Measurements from ENCODE around the gene DDX27. TPM values are rescaled to one million over a fixed set of nuclear protein-coding genes. Genes with fewer than 3 reads are reported as not detected.

The DDX27 gene
- total and polyA plus RNA-seq, 2 of the 13 experiments (the other 11 are each of a cell fraction or from before 2014, with no cell fraction given) = 42.6 to 72.8 TPM

DNA sequence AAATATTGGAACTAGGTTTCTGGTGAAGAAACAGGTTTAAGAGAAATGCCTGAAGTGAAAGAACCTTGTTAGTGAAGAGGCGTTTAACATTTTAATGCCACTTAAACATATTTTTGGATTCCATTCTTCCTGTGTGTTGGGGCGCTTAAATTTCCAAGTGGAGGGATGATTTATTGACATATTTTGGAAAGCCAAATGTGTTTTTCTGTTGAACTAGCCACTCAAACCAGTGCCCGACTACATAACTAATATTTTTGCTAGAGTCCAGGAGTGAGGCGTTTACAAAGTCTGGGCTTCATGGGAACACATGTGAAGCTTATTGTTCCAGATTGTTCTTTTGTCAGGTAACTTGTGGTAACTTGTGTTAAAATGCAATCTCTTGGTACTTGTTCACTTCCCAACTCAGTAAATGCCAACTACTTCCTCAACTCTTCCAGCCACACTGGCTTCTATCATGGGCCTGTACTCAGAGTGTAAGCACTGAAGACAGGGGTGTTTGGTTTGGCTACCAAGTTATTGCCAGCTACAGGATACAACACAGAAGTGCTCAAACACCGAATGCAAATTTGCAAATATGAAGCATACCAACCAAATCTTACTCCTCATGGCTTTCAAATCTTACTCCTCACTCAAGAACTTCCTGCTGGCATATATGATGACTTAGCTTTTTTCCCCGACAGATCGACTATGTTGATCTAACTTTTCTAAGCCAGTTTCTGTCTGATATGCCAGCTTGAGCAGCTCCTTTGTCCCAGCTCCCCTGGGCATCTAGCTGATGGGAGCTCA lies 60.7 kb downstream of the DDX27 start (continued):
- peak; percentile 31; the same call in 1 of the 2 replicates for TF ChIP-seq ZNF567 (CRISPR knock-in tag; IDR thresholded peaks at IDR 0.05; ENCODE audit: borderline replicate concordance)
- TF ChIP-seq TEAD3 (CRISPR knock-in tag; optimal IDR thresholded peaks at IDR 0.05; ENCODE audit: borderline replicate concordance) = peak; percentile 63
- peak; percentile 29; the same call in 1 of the 2 replicates for TF ChIP-seq ZBTB7B (CRISPR knock-in tag; IDR thresholded peaks at IDR 0.05)
- no peak for TF ChIP-seq GZF1 (CRISPR knock-in tag; IDR thresholded peaks at IDR 0.05)
- TF ChIP-seq CHD4 (IDR thresholded peaks at IDR 0.05; ENCODE audit: borderline replicate concordance, low read length) = no peak
- TF ChIP-seq ZBTB21 (CRISPR knock-in tag; IDR thresholded peaks at IDR 0.05) = 0 out of 2 replicates have a peak, but pooled peaks have one; percentile 31
- 0 out of 2 replicates have a peak, but pooled peaks have one; percentile 9 for TF ChIP-seq ZBED4 (CRISPR knock-in tag; IDR thresholded peaks at IDR 0.05; ENCODE audit: borderline replicate concordance)
- TF ChIP-seq RFX1 (IDR thresholded peaks at IDR 0.05) = no peak; the same call in 1 of the 2 replicates
- TF ChIP-seq SIN3A (IDR thresholded peaks at IDR 0.05; ENCODE audit: borderline replicate concordance, low read depth, low read length) = 0 out of 2 replicates have a peak, but pooled peaks have one; percentile 60
- 0 out of 2 replicates have a peak, but pooled peaks have one; percentile 8 for TF ChIP-seq ATF1 (CRISPR knock-in tag; IDR thresholded peaks at IDR 0.05)
- no peak for TF ChIP-seq ZNF292 (CRISPR knock-in tag; IDR thresholded peaks at IDR 0.05; ENCODE audit: borderline replicate concordance, low read depth)
- TF ChIP-seq PAF1 (CRISPR knock-in tag; IDR thresholded peaks at IDR 0.05) = 0 out of 2 replicates have a peak, but pooled peaks have one; percentile 48
- TF ChIP-seq MAFF (IDR thresholded peaks at IDR 0.05; ENCODE audit: low read depth, low read length) = peak; percentile 98
- peak; percentile 43; the same call in 1 of the 2 replicates for TF ChIP-seq POLR2AphosphoS5 (IDR thresholded peaks at IDR 0.05; ENCODE audit: low read depth, low read length)
- TF ChIP-seq, protein P1, sequence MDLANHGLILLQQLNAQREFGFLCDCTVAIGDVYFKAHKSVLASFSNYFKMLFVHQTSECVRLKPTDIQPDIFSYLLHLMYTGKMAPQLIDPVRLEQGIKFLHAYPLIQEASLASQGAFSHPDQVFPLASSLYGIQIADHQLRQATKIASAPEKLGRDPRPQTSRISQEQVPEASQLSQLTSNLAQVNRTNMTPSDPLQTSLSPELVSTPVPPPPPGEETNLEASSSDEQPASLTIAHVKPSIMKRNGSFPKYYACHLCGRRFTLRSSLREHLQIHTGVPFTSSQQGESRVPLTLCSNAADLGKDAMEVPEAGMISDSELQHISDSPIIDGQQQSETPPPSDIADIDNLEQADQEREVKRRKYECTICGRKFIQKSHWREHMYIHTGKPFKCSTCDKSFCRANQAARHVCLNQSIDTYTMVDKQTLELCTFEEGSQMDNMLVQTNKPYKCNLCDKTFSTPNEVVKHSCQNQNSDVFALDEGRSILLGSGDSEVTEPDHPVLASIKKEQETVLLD (CRISPR knock-in tag; IDR thresholded peaks at IDR 0.05; ENCODE audit: low read depth) = no peak
- TF ChIP-seq ZNF260 (CRISPR knock-in tag; IDR thresholded peaks at IDR 0.05; ENCODE audit: borderline replicate concordance, low read depth) = no peak
- TF ChIP-seq AGO1 (IDR thresholded peaks at IDR 0.05; ENCODE audit: low read depth, low read length, poor library complexity, severe bottlenecking) = no peak
- no peak for TF ChIP-seq REXO4 (CRISPR knock-in tag; IDR thresholded peaks at IDR 0.05; ENCODE audit: borderline replicate concordance)
- 0 out of 2 replicates have a peak, but pooled peaks have one; percentile 26 for TF ChIP-seq ZNF546 (CRISPR knock-in tag; conservative IDR thresholded peaks at IDR 0.05)
- TF ChIP-seq HNRNPH1 (optimal IDR thresholded peaks at IDR 0.05; ENCODE audit: low read depth, low read length) = no peak
- TF ChIP-seq ZNF331 (CRISPR knock-in tag; IDR thresholded peaks at IDR 0.05) = 0 out of 2 replicates have a peak, but pooled peaks have one; percentile 7
- no peak for TF ChIP-seq ZNF720 (CRISPR knock-in tag; IDR thresholded peaks at IDR 0.05)
- no peak for TF ChIP-seq ZNF619 (CRISPR knock-in tag; IDR thresholded peaks at IDR 0.05)
- TF ChIP-seq KDM2A (CRISPR knock-in tag; IDR thresholded peaks at IDR 0.05; ENCODE audit: borderline replicate concordance, low read depth) = no peak
- TF ChIP-seq, protein P2, sequence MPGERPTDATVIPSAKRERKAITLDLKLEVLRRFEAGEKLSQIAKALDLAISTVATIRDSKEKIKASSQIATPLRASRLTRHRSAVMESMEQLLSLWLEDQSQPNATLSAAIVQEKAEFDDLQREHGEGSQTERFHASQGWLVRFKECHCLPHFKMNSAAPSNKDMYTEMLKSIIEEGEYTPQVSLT (CRISPR knock-in tag; IDR thresholded peaks at IDR 0.05; ENCODE audit: borderline replicate concordance, low read depth) = peak; percentile 42; the same call in 1 of the 2 replicates
